HG03469 (cell line): ENCODE data around the gene PFN3.

Experiments used
- ATAC-seq: cut with Tn5 transposase; IDR thresholded peaks from one replicate; pipeline ENCODE4 v1.9.1; 2021; ENCODE audit warnings: mild to moderate bottlenecking, moderate library complexity, moderate number of reproducible peaks; ENCODE audit not compliant: unreplicated experiment

PFN3 gene

GRCh38 chr5:177438468-177438867, 38.0 kb upstream of the PFN3 start:
- no peak for ATAC-seq

GRCh38 chr5:177437623-177438022, 37.2 kb upstream of the PFN3 start:
- ATAC-seq = no peak

GRCh38 chr5:177435847-177436536, 35.5 kb upstream of the PFN3 start:
- no peak for ATAC-seq

DNA sequence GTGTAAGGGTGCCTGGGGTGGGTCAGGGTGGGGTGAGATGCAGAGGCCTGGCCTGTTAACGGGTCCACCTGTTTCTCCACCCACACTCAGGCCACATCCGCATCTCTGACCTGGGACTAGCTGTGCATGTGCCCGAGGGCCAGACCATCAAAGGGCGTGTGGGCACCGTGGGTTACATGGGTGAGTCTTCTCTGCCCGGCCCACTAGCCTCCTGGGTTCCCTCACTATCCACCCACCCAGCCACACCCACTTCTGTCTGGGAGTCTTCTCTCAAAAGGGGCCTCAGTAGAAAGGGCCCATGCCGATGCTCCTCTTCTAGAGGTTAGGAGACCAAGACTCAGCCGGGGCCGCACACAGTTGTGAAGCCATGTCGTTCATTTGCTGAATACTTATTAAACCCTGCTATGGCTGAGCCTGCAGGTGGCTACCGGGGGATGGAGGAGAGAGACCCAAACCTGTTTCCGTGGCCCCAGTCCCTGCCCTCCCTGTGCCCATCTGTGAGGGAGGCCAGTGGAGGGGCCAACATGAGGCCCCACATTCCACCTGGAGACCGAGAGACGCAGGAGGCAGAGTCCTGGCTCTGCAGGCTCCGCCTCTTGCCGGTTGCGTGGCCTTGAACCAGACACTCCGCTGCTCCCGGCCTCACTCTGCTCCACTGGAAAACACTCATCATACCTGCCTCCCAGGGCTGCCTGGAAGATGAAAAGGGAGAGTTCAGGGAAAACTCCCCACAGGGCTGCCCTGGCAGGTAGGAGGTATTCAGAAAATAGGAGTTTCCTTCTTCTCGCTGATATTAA, 34.7 kb upstream of the PFN3 start:
- no peak for ATAC-seq

DNA sequence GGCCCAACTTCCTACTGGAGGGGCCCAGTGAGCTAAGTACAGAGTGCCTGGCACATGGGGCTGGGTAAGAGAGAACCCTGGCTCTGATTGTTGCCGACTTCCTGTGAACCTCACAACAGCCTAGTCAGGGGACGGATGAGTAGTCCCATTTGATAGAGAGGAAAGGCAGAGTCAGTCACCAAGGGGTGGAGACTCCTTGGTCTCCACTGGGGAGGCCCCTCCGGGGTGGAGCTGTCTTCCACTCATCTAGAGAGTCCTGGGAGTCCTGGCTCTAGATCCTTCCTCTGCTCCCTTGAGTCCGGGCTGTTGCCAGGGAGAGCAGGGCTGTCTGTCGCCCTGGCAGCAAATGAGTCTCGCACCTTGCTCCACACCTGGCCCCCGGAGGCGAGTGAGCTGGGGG, 34.0 kb upstream of the PFN3 start:
- ATAC-seq = no peak

DNA sequence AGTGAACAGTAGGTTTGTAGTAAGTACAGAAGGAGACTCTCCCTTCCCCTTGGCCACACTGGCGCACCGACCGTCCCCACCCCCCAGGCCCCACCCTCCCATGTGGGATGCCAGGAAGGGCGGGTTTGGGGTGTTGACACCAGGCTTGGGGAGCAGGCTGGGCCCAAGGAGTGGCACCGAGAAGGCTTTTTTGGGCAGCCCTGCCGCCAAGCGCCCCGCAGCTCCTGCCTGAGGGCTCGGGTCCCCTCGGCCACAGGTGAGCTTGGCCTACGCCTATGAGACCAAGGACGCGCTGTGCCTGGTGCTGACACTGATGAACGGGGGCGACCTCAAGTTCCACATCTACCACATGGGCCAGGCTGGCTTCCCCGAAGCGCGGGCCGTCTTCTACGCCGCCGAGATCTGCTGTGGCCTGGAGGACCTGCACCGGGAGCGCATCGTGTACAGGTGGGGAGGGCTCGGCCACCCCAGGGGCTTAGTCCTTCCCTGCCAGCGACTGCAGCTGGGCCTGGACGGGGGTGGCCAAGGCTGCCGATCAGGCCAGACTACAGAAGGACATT, 33.3 kb upstream of the PFN3 start:
- no peak for ATAC-seq

GRCh38 chr5:177432839-177433657, 32.6 kb upstream of the PFN3 start:
- no peak for ATAC-seq

DNA sequence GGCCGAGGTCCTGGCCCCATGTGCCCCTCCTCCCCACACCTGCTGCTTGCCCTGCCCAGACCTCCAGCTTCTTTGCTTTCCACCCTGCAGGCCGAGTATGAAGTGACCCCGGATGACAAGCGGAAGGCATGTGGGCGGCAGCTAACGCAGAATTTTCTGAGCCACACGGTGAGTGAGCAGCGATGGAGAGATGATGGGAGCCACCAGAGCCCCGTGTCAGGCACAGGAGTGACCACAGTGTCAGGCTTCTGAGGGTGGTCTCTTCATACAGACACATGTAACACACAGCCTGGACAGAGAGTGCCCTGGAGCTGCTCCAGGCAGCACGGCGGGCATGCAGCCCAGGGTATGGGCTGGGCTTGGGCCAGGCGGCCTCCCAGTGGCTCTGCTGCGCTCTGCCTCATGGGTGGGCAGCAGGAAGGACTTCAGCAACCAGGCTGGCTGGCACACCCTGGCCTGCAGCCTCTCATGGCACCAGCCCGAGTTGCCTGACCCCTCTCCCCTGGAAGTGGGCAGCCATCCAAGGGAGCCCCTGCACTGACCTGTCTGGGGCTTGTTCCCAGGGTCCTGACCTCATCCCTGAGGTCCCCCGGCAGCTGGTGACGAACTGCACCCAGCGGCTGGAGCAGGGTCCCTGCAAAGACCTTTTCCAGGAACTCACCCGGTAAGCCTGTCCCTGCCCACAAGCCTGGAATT, 31.8 kb upstream of the PFN3 start:
- no peak for ATAC-seq

DNA sequence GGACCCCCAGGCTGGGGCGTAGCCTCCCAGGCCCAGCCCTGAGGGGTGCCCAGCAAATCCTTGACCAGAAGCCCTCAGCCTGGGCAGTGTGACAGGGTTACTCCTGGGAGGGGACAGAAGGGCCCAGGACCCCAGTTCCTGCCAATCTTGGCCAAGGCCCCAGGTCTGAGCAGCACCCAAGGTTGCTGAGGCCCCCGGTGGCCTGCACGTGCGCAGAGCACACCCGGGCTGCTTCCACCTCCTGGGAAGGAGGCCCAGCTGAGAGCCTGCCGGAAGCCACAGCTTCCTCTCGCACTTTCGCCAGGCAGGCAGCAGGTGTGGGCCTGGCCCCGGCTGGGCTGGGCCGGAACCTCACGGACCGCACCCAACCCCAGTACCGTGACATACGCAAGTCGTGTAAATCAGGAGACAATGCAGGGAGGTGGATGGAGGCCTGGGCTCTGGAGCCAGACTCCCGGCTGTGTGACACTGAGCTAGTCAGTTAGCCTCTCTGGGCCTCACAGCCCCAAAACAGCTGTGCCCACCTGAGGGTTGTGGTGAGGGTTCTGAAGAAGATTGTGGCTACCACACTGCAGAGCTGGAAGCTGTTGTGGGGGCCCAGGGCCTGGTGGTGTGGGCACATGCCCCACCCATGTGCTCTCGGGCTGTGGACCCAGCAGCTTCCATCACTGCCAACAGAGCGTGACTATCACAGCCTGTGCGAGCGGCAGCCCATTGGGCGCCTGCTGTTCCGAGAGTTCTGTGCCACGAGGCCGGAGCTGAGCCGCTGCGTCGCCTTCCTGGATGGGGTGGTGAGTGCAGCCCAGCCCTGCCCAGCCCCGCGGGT, 31.1 kb upstream of the PFN3 start:
- peak; percentile 32 for ATAC-seq

DNA sequence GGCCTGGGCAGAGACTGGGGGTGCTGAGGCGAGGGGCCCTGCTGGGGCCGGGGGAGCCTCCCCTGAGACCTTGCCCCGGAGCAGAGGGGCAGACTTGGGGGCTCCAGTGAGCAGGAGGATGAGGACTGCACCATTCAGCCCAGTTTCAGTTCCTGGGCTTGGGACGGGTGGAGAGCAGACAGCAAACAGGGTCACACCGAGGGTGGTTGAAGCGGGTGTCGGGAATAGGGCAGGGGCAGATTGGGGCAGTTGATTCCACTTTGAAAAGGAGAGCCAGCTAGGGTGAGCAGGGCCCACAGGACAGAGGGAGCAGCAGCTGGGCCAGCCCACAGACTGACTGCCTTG, 30.5 kb upstream of the PFN3 start:
- ATAC-seq = no peak

GRCh38 chr5:177430140-177430951, 29.9 kb upstream of the PFN3 start:
- ATAC-seq = no peak

DNA sequence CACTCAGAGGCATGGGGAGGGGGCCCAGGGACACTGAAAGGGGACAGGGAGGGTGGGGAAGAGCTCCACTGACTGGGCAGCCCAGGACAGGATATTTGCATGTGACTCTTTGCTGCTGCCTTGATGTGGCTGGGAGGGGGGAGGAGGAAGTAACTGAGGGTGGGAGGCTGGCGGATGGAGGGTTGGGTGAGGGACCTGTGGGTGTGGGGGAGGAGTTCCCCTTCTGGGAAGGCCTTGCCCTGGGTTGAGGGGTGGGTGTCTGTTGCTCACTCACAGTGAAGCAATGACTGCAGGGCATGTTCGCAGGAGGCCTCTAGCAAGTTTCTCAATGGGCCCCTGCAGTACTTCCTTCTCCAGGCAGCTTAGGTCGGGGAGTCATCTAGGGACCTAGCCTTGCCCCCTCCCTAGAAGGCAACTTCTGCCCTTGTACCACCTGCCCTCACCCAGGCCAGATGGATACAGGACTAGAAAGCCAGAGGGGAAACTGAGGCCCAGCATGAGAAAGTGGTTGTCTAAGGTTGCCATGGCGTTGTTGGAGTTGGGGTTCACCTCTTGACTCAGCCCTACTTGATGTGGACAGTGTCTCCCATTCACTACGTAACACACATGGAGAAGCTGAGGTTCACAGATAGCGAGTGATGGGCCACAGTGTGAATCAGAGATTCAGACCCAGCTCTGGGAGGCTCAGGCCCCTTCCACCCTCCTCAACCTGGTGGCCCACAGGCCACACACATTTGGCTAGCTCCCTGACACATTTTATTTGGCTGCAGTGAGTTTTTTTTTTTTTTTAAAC, 29.0 kb upstream of the PFN3 start:
- no peak for ATAC-seq

DNA sequence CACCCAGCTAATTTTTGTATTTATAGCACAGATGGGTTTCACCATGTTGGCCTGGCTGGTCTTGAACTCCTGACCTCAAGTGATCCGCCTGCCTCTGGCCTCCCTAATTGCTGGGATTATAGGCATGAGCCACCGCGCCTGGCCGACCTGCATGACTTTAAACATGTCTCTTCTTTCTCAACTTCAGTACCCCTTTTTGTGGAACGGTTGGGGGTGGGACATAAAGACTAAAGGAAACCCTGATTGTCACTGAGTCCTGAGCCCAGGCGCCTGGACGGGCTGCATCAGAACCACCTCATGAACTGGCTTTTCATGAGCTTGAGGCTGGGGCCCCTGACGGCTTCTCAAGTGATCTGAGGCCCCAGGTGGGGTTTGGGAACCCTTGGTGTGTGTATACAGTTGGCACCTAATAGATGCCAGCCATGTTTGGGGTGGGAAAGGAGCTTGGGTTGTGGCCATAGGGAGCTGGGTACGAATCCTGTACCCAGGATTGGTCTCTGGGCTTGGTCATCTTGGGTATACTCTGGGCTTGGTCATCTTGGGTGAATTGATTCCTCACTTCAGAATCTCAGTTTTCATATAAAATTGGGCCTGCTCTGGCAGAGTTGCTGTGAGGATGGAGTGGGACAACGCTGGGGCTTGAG, 28.2 kb upstream of the PFN3 start:
- ATAC-seq = no peak

DNA sequence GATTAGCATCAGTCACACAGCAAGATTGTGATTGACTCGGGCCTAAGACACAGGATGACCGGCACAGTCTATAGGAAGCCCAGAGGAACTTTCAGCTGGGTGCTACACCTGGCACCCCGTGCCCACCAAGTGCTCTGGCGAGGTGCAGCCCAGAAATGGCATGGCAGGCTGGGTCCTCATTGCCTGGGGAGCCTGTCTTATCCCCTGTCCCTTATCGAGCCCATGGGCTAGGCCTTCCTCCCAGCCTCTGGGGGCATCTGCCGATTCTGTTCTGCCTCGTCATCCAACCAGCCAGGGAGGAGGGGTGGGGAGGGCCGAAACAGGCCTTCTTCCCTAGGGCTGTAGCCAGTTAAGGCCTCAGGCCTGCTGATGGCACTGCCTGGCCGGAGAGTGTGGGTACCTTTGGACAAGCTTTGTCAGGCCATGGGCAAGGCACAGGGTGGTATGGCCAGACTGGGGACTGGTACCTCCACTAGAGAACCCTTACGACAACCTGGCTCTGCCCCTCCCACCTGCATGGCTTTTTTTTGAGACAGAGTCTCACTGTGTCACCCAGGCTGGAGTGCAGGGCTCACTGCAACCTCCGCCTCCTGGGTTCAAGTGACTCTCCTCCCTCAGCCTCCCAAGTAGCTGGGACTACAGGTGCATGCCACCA, 27.6 kb upstream of the PFN3 start:
- no peak for ATAC-seq

- ATAC-seq = no peak
Observed at GRCh38 chr5:177427211-177427822, 26.9 kb upstream of the PFN3 start.

- peak; percentile 2 for ATAC-seq
Observed at GRCh38 chr5:177426566-177427210, 26.2 kb upstream of the PFN3 start, which contains the start of gene GRK6. GRK6 (plus strand) TSS chr5:177426676; CDS start chr5:177426846, 170 bp downstream.
